BE2C (cell line): ENCODE measurements around the gene SYNGR2.
"Not testable (repeated sequence)": the region's sequence is repeated elsewhere in the genome, so short reads cannot be mapped to it uniquely, and the experiment has no call there.

Source experiments
- DNase-seq: peaks from one replicate; pipeline ENCODE4 v3.0.0-alpha.2; 2020
- H3K27me3 ChIP-seq: fragments of 250-450 bp; sonication (Bioruptor Pico); 2 replicates; pipeline ENCODE4 v1.5.1; 2020; ENCODE audit warnings: mild to moderate bottlenecking
- H3K36me3 ChIP-seq: fragments of 250-450 bp; sonication (Bioruptor Pico); 2 replicates; pipeline ENCODE4 v1.5.1; 2020; ENCODE audit warnings: mild to moderate bottlenecking
- H3K4me1 ChIP-seq: fragments of 250-450 bp; sonication (Bioruptor Pico); 2 replicates; pipeline ENCODE4 v1.5.1; 2020
- H3K4me3 ChIP-seq: 2 replicates; pipeline ENCODE4 v1.5.1; 2011; ENCODE audit warnings: low read depth, low read length
- H3K9me3 ChIP-seq: fragments of 250-450 bp; sonication (Bioruptor Pico); 2 replicates; pipeline ENCODE4 v1.5.1; 2020
- CTCF ChIP-seq: IDR thresholded peaks from 2 replicates; pipeline ENCODE4 v1.5.1; 2012; ENCODE audit warnings: mild to moderate bottlenecking, low read depth, low read length

SYNGR2 gene

DNA sequence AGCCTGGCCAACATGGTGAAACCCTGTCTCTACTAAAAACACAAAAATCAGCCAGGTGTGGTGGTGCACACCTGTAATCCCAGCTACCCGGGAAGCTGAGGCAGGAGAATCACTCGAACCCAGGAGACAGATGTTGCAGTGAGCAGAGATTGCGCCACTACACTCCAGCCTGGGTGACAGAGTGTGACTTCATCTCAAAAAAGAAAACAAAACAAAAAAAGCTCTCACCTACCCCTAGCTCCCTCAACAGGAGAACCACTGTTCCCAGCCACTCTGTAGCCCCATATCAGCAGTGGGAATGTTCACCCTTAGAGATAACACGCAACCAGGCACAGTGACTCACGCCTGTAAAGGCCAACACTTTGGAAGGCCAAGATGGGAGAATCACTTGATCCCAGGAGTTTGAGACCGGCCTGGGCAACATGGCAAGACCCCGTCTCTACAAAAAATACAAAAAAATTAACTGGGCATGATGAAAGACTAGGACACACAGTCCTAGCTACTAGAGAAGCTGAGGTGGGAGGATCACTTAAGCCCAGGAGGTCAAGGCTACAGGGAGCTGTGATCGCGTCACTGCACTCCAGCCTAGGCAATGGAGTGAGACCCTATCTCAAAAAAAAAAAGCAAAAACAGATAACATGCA lies 32.4 kb upstream of the SYNGR2 start:
- H3K4me1 ChIP-seq, result no peaks in the 10 kb centered on the region
- H3K4me3 ChIP-seq, result no peak overlapping the region
- H3K9me3 ChIP-seq, result no peaks in the 10 kb centered on the region
- no peak for TF ChIP-seq CTCF
- H3K36me3 ChIP-seq, result no peaks in the 10 kb centered on the region
- H3K27me3 ChIP-seq, result 0 out of 2 replicates have a peak, but pooled peaks cover 4% of the 10 kb centered on the region
- DNase-seq, result no peak

GRCh38 chr17:78137392-78138203 lies 30.8 kb upstream of the SYNGR2 start:
- H3K36me3 ChIP-seq, result no peaks in the 10 kb centered on the region
- peak; percentile 27 for DNase-seq
- peak; percentile 58 for TF ChIP-seq CTCF
- H3K4me3 ChIP-seq, result no peak overlapping the region
- H3K4me1 ChIP-seq, result peaks cover 2% of the 10 kb centered on the region; the same call in 1 of the 2 replicates
- H3K9me3 ChIP-seq, result no peaks in the 10 kb centered on the region
- H3K27me3 ChIP-seq, result no peaks in the 10 kb centered on the region

DNA sequence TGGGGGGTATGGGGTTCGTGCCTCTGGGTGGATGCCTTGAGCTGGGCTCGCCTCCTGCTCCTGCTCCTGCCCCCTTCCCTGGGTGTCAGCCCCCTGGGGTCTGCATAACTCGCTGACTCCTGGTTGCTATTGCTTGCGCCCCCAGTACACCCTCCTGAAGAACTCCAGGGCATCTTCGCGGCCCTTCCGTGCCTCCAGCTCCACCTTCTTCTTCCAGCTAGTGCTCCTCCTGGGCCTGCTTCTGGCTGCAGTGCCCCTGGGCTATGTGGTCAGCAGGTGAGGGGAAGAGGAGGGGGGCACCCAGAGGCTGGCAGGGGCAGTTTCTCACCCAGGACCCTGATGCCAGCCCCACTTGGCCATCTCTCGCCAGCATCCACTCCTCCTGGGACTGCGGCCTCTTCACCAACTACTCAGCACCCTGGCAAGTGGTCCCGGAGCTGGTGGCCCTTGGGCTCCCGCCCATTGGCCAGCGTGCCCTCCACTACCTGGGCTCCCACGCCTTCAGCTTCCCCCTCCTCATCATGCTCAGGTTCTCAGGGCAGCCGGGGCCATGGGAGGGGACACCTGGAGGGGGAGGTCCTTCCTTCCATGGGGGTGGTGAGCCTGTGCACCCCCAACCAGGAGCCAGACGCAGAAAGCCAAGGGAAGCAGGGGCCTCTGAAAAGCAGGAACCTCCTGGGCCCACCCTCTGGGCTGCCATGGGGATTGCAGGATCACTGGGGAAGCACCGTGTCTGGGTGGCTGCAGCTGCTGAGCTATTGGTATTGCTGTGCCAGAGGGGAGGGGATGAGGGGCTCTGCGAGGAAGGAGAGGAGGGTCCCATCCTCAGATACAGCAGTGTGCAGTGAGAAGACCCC lies 29.9 kb upstream of the SYNGR2 start:
- H3K4me3 ChIP-seq, result no peak overlapping the region
- peak; percentile 13 for DNase-seq
- no peaks in the 10 kb centered on the region for H3K36me3 ChIP-seq
- H3K9me3 ChIP-seq, result no peaks in the 10 kb centered on the region
- TF ChIP-seq CTCF, result 0 out of 2 replicates have a peak, but pooled peaks have one; percentile 0
- peaks cover 2% of the 10 kb centered on the region; the same call in 1 of the 2 replicates for H3K4me1 ChIP-seq
- H3K27me3 ChIP-seq, result no peaks in the 10 kb centered on the region

DNA sequence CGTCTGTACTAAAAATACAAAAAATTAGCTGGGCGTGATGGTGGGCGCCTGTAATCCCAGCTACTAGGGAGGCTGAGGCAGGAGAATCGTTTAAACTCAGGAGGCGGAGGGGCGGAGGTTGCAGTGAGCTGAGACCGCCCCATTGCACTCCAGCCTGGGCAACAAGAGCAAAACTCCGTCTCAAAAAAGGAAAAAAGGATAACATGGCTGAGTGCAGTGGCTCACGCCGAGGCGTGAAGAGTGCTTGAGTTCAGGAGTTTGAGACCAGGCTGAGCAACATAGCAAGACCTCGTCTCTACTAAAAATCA lies 28.6 kb upstream of the SYNGR2 start:
- peaks cover 14% of the 10 kb centered on the region for H3K4me1 ChIP-seq
- DNase-seq, H3K36me3 ChIP-seq, H3K9me3 ChIP-seq, H3K4me3 ChIP-seq, H3K27me3 ChIP-seq: not testable (repeated sequence)

- no peak for TF ChIP-seq CTCF
- DNase-seq, result peak; percentile 100
- H3K4me1 ChIP-seq, result peaks cover 20% of the 10 kb centered on the region
- H3K36me3 ChIP-seq, result no peaks in the 10 kb centered on the region
- H3K4me3 ChIP-seq, result no peak overlapping the region
- no peaks in the 10 kb centered on the region for H3K9me3 ChIP-seq
- H3K27me3 ChIP-seq, result no peaks in the 10 kb centered on the region
Observed at GRCh38 chr17:78140169-78141051, 28.0 kb upstream of the SYNGR2 start.
